Activated T-helper 9 cell treated with anti-CD3 and anti-CD28 coated beads, Interleukin-2, amount 50 U/mL, for 16 hours (primary cell): Measurements from ENCODE around the gene METRNL.

Experiments used
- DNase-seq: peaks from one replicate; pipeline ENCODE4 v3.0.0-alpha.2; 2020; ENCODE audit warnings: low read depth

The METRNL gene

GRCh38 chr17:83067071-83067717 lies 12.2 kb upstream of the METRNL start:
- no peak for DNase-seq

DNA sequence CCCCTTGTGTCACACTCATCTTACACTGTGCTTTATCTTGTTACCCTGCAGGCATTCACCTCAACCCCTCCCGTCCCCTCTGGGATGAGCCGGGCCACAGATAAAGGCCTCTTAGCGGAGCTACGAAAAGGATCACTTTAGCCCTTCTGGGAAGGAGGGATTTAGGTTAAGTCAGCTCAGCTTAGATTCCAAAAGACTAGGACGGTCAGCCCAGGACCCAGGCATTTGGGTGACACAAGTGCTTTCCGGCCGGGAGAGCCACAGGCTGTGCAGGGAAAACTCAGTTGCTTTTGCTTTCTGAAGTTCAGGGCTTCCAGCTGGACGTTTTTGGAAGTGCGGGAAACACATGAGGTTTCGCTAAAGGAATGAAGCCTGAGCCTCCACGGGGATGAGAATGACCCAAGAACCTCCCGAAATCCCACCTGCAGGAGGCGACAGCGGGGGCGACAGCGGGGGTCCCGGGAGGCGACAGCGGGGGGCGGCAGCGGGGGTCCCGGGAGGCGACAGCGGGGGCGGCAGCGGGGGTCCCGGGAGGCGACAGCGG lies 11.6 kb upstream of the METRNL start:
- no peak for DNase-seq

DNA sequence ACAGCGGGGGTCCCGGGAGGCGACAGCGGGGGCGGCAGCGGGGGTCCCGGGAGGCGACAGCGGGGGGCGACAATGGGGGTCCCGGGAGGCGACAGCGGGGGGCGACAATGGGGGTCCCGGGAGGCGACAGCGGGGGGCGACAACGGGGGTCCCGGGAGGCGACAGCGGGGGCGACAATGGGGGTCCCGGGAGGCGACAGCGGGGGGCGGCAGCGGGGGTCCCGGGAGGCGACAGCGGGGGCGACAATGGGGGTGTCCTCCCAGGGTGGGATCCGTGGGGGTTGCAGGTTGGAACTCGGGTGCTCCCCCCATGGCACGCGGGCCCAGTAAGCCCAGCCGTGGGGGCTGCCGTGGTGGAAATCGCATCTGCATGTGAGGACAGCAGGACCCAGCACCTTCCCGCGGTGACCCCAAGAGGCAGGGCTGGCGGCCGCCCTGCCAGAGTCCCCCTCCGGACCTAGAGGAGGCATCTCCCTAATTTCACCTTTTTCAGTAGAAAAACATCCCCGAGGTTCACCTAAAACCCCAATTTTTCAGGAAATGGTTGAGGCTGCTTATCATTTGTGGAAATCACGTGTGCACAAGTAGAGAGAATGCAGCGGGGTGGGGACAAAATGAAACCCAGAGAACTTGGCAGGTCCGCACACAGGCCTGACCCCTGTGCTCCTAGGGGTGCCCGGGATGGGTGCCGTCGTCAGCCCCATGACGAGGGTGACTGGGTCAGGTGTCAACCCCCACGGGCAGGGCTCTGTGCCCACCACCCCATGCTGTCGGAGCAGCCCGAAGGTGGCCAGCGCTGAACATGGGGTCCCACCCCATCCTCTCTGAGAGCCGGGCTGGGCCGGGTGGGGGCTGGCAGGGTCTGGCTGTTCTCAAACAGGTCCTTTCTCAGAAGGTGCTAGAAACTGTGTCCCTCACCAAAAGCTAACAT lies 10.5 kb upstream of the METRNL start:
- no peak for DNase-seq

DNA sequence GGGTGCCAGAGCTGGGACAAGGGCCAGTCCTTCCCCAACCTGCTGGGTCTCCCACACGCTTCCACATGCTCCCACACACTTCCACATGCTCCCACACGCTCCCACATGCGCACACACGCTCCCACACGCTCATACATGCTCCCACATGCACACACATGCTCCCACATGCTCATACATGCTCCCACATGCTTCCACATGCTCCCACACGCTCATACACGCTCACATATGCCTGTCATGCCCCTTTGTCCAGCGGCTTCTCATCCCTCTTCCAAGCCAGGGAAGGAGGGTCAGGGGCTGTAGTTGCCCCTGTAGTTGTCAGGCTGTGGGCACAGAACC lies 9.9 kb upstream of the METRNL start:
- DNase-seq = no peak

DNA sequence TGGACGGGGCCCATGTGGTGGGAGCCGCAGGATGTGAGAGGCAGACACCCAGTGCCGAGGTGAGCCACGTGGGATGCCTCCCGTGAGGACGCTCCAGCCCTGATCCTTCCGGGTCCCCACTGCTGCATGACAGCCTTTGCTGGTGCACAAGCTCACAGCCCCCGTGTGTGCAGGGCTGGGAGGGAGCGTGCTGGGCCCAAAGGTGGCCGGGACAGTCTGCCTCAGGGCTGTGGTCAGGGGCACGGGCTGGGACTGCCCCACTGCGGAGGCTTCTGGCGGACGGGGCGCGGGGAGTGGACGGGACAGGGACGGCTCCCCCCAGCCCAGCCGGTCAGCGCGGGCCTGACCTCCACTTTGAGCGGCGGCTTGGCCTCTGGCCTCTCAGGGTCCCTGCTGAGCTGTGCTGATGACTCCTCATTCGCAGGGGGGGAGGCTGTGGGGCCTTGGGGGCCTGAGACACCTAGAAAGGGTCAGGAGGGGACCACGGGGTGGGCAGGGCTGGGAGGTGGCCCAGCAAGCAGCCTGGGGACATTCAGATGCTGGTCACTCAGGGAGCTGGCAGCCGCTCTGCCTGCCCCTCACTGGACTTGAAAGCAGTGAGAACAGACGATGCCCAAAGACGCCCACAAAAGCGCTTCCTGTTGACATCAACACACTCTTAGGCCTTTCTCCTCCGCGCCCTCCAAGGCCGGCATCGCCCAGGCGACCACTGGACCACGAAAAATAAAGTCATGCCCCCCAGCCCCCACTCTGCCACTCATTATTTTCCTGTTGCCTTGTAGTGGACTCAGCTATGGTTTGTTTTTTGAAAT lies 9.3 kb upstream of the METRNL start:
- no peak for DNase-seq

GRCh38 chr17:83070800-83071341 lies 8.5 kb upstream of the METRNL start:
- DNase-seq = no peak

GRCh38 chr17:83071365-83071764 lies 8.0 kb upstream of the METRNL start:
- no peak for DNase-seq

DNA sequence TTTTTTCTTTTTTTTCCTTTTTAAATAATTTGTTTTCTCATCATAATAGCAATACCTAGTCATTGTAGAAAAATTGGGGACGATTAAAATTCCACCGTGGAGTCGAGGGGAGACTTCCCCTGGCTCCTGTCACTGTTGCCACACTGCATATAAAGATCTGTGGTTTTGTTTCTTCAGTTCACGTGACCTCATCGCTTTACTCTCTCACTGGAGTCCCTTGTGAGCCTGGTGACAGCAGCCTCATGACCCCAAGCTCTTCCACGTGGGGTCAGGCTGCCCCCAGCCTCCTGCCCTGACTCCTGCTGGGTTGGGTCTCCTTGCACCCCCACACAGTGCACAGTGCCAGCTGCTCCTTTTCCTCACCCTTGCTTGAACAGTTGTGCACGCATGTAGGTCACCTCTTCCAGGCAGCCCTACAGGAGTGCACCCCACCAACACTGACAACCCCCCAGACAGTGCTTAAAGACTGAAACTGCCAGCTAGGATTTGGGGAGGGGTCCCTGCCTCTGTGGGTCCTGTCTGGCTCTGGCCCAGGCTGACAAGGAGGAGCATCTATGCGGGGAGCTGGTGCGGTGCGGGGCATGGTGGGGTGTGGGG lies 7.3 kb upstream of the METRNL start:
- DNase-seq = no peak

GRCh38 chr17:83072600-83073358 lies 6.6 kb upstream of the METRNL start:
- no peak for DNase-seq

DNA sequence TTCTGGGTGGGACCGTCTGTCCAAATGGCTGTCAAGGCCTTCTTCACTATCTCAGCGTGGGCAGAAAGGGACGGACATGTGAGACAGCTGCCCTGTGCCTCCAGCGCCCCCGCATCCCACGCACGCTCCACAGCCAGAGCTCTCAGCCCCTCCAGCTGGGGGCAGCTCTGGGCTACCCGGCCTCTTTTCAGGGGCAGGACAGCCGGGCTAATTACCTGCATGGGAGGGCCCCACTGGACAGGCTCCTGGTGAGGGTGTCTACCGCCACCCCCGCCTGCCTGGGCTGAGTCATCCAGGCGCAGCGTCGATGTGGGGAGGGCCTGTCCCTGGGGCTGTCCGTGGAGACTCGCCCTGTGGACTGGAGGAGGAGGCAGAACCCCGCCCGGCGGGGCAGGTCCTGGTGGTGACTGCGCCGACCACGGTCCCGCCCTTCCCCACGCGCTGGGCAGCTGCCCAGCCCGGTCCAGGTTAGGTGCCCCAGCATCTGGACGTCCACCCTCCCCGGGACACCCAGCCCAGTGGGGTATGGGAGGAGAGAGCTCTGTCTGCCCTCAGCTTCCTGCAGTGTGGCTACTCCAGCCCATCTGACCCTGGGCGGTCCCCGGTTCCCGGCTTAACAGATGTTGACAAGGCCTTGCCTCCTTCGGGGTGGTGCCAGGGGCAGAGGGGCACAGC lies 5.9 kb upstream of the METRNL start:
- no peak for DNase-seq

DNA sequence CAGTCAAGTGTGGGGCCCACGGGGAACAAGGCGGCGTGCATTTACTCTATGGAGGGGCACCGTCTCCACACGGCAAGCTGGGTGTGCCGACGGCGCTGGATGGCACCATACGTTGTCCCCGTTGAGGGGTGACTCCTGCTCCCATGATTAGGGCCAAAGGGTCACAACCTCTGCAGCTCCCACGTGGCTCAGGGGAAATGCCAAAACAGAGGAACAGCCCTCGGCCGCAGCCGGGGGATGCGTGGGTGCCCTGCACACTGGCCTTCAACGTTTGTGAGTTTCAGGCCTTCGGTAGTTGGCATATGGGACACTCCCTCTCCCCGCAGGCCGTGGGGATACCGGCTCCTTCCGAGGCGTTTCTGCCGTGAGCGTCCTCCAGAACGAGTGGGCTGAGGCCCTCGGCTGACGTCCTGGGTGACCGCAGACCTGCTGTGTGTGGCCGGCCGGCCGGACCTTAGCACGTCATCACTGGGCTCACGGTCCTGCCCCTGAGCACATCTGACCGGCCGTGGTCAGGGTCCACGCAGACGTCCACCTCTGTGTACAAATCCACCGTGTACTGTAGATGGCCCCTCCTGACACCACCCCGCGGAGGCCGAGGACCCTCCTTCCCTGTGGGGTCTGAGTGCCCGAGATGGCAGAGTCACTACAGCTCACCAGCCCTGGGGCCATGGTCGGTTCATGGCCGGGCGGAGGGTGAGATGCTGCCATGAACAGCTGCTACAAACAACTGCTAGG lies 4.8 kb upstream of the METRNL start:
- DNase-seq = no peak

GRCh38 chr17:83075270-83075880 lies 4.0 kb upstream of the METRNL start:
- DNase-seq = no peak

- DNase-seq = no peak
These were observed 2.5 kb upstream of the METRNL start for GRCh38 chr17:83076938-83077337.

DNA sequence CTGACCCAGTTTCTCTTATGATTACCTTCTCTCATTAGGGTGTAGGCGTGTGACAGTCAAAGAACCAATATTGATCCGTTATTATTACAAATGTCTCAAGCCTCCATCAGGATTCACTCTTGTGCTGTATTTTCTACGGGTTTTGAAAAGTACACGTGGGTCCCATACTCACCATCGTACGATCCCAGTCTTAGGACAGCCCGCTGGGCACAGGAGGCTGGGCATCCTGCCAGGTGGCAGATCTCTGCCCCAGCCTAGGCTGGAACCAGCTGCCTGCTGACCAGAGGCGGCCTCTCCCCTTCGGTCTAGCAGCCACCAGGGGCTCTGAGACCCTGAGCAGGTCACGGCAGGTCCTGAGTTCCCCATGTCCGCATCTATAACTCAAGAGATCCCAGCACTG lies 2.0 kb upstream of the METRNL start:
- DNase-seq = no peak

GRCh38 chr17:83077939-83078338 lies 1.5 kb upstream of the METRNL start:
- DNase-seq = no peak

GRCh38 chr17:83078378-83079351 lies 744 bp upstream of the METRNL start:
- peak; percentile 8 for DNase-seq

DNA sequence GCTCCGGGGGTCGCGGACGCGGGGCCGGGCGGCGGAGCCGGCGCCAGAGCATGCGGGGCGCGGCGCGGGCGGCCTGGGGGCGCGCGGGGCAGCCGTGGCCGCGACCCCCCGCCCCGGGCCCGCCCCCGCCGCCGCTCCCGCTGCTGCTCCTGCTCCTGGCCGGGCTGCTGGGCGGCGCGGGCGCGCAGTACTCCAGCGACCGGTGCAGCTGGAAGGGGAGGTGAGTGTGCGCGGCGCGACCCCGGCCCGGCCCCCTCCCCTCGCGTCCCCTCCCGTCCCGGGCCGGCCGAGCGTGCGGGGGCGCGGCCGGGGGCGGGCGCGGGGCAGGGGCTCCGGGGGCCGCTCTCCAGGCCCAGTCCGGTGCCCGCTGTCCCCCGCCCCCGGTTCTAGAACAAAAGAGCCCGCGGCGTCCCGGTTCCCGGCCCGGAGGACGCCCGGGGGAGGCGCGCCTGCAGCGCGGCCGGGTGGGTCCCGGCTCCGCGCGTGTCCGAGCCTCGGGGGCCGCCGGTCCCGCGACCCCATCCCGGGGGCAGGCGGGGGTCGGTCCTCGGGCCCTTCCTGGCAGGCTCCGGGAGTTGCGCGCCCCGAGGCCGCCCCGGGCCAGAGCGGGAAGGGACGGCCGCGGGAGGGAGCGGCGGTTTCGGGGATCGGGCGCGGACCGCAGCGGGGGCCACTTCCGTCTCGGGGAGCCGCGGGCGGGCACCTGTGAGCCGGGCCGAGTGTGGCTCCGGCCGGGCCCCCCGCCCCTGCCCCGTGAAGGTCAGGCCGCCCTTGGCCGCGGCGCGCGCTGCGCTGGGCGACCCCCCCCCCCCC lies 563 bp downstream of the METRNL start:
- no peak for DNase-seq
